ENCODE data around the gene SCFD2.
"Not testable (repeated sequence)": the region's sequence is repeated elsewhere in the genome, so short reads cannot be mapped to it uniquely, and the experiment has no call there.

Gene SCFD2

GRCh38 chr4:52841682-52842456 lies 524.0 kb downstream of the SCFD2 start:
- no peak for DNase-seq (ENCODE audit: low spot score)
- TF ChIP-seq CTCF (IDR thresholded peaks at IDR 0.05; ENCODE audit: extremely low read depth, missing control alignments), result no peak

- TF ChIP-seq CTCF (IDR thresholded peaks at IDR 0.05; ENCODE audit: extremely low read depth, missing control alignments), result no peak
- DNase-seq (ENCODE audit: low spot score), result no peak
Observed at GRCh38 chr4:52840531-52841370, 525.1 kb downstream of the SCFD2 start.

- no peak for TF ChIP-seq CTCF (IDR thresholded peaks at IDR 0.05; ENCODE audit: extremely low read depth, missing control alignments)
- DNase-seq (ENCODE audit: low spot score), result no peak
Observed at GRCh38 chr4:52838729-52839586, 526.9 kb downstream of the SCFD2 start.

GRCh38 chr4:52837716-52838558 lies 527.9 kb downstream of the SCFD2 start:
- DNase-seq (ENCODE audit: low spot score), result no peak
- TF ChIP-seq CTCF (IDR thresholded peaks at IDR 0.05; ENCODE audit: extremely low read depth, missing control alignments), result no peak

GRCh38 chr4:52836678-52837077 lies 529.2 kb downstream of the SCFD2 start:
- no peak for TF ChIP-seq CTCF (IDR thresholded peaks at IDR 0.05; ENCODE audit: extremely low read depth, missing control alignments)
- no peak for DNase-seq (ENCODE audit: low spot score)

GRCh38 chr4:52836120-52836519 lies 529.7 kb downstream of the SCFD2 start:
- no peak for DNase-seq (ENCODE audit: low spot score)
- TF ChIP-seq CTCF (IDR thresholded peaks at IDR 0.05; ENCODE audit: extremely low read depth, missing control alignments), result no peak

GRCh38 chr4:52834641-52835456 lies 531.0 kb downstream of the SCFD2 start:
- DNase-seq (ENCODE audit: low spot score), result not testable (repeated sequence)
